HepG2 (cell line): ENCODE results near the gene NPEPL1. TPM values are rescaled to one million over a fixed set of nuclear protein-coding genes. Genes with fewer than 3 reads are reported as not detected.

ENCODE experiments used
- ATAC-seq: fragments of 200-7000 bp; cut with Tn5 transposase; 3 replicates; pipeline ENCODE4 v1.9.1; 2020; ENCODE audit warnings: mild to moderate bottlenecking, moderate library complexity
- BruUV-seq: library from RNA; stranded (reverse); fragments of 400-500 nt; replicated peaks from 2 replicates; lab custom pipeline; 2021; lab: Mats Ljungman, UMichigan
- CTCF ChIA-PET: fragments of 300-600 bp; formaldehyde crosslinking; extraction: SDS; loops from one replicate; lab custom pipeline; 2021; ENCODE audit warnings: low total read pairs, inconsistent platforms, low intra/inter-chr PET ratio; lab: Yijun Ruan, JAX
- POLR2A ChIA-PET: fragments of 350-600 bp; sonication (Branson Sonifier 250); formaldehyde crosslinking; loops from one replicate; lab custom pipeline; 2020; ENCODE audit warnings: antibody characterized with exemption, inconsistent platforms; lab: Yijun Ruan, JAX
- DNase-seq: peaks from one replicate; pipeline ENCODE4 v3.0.0-alpha.2; 2015; ENCODE audit warnings: low spot score
- FAIRE-seq: peaks from 3 replicates; lab custom pipeline; 2011; peaks lifted over from hg19 to GRCh38; lab: Jason Lieb, UNC
- H2AFZ ChIP-seq: one replicate; pipeline ENCODE4 v1.6.1; 2011; ENCODE audit warnings: low read length, inconsistent platforms
- H3K27ac ChIP-seq: fragments of 300-600 bp; 3 replicates; pipeline ENCODE4 v1.8.0; 2011; ENCODE audit warnings: mixed run types, mild to moderate bottlenecking, mixed read lengths, low read length, inconsistent platforms; ENCODE audit not compliant: insufficient read depth; ENCODE audit errors: extremely low read length
- H3K27me3 ChIP-seq, 2 experiments: fragments of 200-600 bp in 1 of 2; 2 replicates in 1 of 2; 3 replicates in 1 of 2; pipeline versions ENCODE4 v1.6.0 to v1.8.0; 2011; ENCODE audit warnings: low read length in 2 of 2, mild to moderate bottlenecking in 2 of 2, moderate library complexity in 2 of 2, inconsistent platforms in 1 of 2; ENCODE audit not compliant: insufficient read depth in 2 of 2, control insufficient read depth in 1 of 2
- H3K36me3 ChIP-seq, 2 experiments: fragments of 200-600 bp in 1 of 2; replicated peaks in 1 of 2; 2 replicates in 1 of 2; 3 replicates in 1 of 2; pipeline versions ENCODE4 v1.5.1 to v1.8.0; 2011; ENCODE audit warnings: low read length in 2 of 2, inconsistent platforms in 1 of 2; ENCODE audit not compliant: insufficient read depth in 2 of 2, control insufficient read depth in 1 of 2
- H3K4me1 ChIP-seq: 2 replicates; pipeline ENCODE4 v1.5.1; 2012; ENCODE audit warnings: low read length, inconsistent platforms; ENCODE audit not compliant: insufficient read depth
- H3K4me2 ChIP-seq: 2 replicates; pipeline ENCODE4 v1.6.0; 2011; ENCODE audit warnings: low read depth, low read length, inconsistent platforms
- H3K4me3 ChIP-seq, 3 experiments: fragments of 200-600 bp in 1 of 3; sonication (generic), shearing (Covaris generic) in 1 of 3; replicated peaks in 1 of 3; 2 replicates each; pipeline ENCODE4 v1.5.1; 2011 to 2016; ENCODE audit warnings: low read length in 3 of 3, inconsistent platforms in 2 of 3, low read depth in 2 of 3, mild to moderate bottlenecking in 2 of 3, control low read depth in 1 of 3, mixed read lengths in 1 of 3; ENCODE audit not compliant: insufficient read depth in 1 of 3
- H3K79me2 ChIP-seq: one replicate; pipeline ENCODE4 v1.6.1; 2011; ENCODE audit warnings: low read length, inconsistent platforms; ENCODE audit not compliant: insufficient read depth
- H3K9ac ChIP-seq: 2 replicates; pipeline ENCODE4 v1.6.0; 2011; ENCODE audit warnings: mild to moderate bottlenecking, low read depth, low read length, inconsistent platforms; ENCODE audit not compliant: insufficient read depth
- H3K9me3 ChIP-seq: 2 replicates; pipeline ENCODE4 v1.5.1; 2012; ENCODE audit warnings: mild to moderate bottlenecking, low read length
- H4K20me1 ChIP-seq: 2 replicates; pipeline ENCODE4 v1.6.0; 2011; ENCODE audit warnings: inconsistent platforms, mild to moderate bottlenecking, low read length, moderate library complexity; ENCODE audit not compliant: insufficient read depth
- BRF2 ChIP-seq: sonication (generic); formaldehyde crosslinking; IDR thresholded peaks from 2 replicates; pipeline ENCODE4 v1.8.1; 2022; ENCODE audit warnings: mild to moderate bottlenecking, missing genetic modification reagents
- DDIT3 ChIP-seq: sonication (generic); formaldehyde crosslinking; IDR thresholded peaks from 2 replicates; pipeline ENCODE4 v1.4.0; 2020; ENCODE audit warnings: mild to moderate bottlenecking, missing genetic modification reagents
- HNF4G ChIP-seq, 2 experiments: sonication (generic) in 1 of 2; formaldehyde crosslinking in 1 of 2; IDR thresholded peaks; 2 replicates each; pipeline versions ENCODE4 v1.4.0 to v1.6.1; 2011 to 2020; ENCODE audit warnings: borderline replicate concordance in 2 of 2, low read depth in 2 of 2, mild to moderate bottlenecking in 2 of 2, low read length in 1 of 2, missing genetic modification reagents in 1 of 2, moderate library complexity in 1 of 2
- NCOA5 ChIP-seq: sonication (generic); formaldehyde crosslinking; IDR thresholded peaks from 2 replicates; pipeline ENCODE4 v1.4.0; 2020; ENCODE audit warnings: missing genetic modification reagents
- NR2C2 ChIP-seq: sonication (generic); formaldehyde crosslinking; IDR thresholded peaks from 2 replicates; pipeline ENCODE4 v1.4.0; 2020; ENCODE audit warnings: missing genetic modification reagents, mild to moderate bottlenecking, moderate library complexity, borderline replicate concordance
- SOX6 ChIP-seq, 2 experiments: fragments of 450-650 bp in 1 of 2; sonication (generic) in 1 of 2; formaldehyde crosslinking in 1 of 2; IDR thresholded peaks; 2 replicates each; pipeline versions ENCODE4 v1.4.0 to v1.6.1; 2017 to 2020; ENCODE audit warnings: antibody characterized with exemption in 1 of 2, mild to moderate bottlenecking in 1 of 2, missing genetic modification reagents in 1 of 2
- THAP11 ChIP-seq: IDR thresholded peaks from 2 replicates; pipeline ENCODE4 v1.6.1; 2016; ENCODE audit warnings: missing biosample characterization, missing genetic modification reagents
- ZFYVE20 ChIP-seq: sonication (generic); formaldehyde crosslinking; IDR thresholded peaks from 2 replicates; pipeline ENCODE4 v1.8.0; 2023; ENCODE audit warnings: low read depth, mild to moderate bottlenecking, moderate library complexity, missing genetic modification reagents, borderline replicate concordance
- ZNF432 ChIP-seq: sonication (generic); formaldehyde crosslinking; IDR thresholded peaks from 2 replicates; pipeline ENCODE4 v1.5.0; 2020; ENCODE audit warnings: missing genetic modification reagents, mild to moderate bottlenecking, borderline replicate concordance
- ZNF749 ChIP-seq: sonication (generic); formaldehyde crosslinking; IDR thresholded peaks from 2 replicates; pipeline ENCODE4 v1.8.0; 2022; ENCODE audit warnings: mild to moderate bottlenecking, missing genetic modification reagents, moderate library complexity, borderline replicate concordance
- WGBS: methylation state at CpG from one replicate; pipeline ENCODE4 v1.1.6; 2017; ENCODE audit warnings: low lambda C conversion rate; 5-methylcytosine and 5-hydroxymethylcytosine counted together
- in situ Hi-C: cut with HindIII; loops from 2 replicates; pipeline ENCODE4 v1.10.0; 2017; ENCODE audit warnings: low pct_unique_long_range_greater_than_20kb; ENCODE audit not compliant: extremely low pct_ligation_motif_present
- intact Hi-C: fragments of 100-400 bp; cut with micrococcal nuclease; formaldehyde crosslinking; loops from one replicate; pipeline ENCODE4 v1.10.0; 2022; ENCODE audit not compliant: unreplicated experiment
- polyA plus RNA-seq, 8 experiments: library from polyadenylated mRNA; depleted of rRNA in 3 of 8; stranded (reverse) in 7 of 8; unstranded in 1 of 8; fragments of >200 nt; fragmentation: Illumina TruSeq in 4 of 8; extraction: Trizol in 4 of 8; gene quantifications; 2 replicates each; pipeline versions ENCODE4 v1.2.1 to v1.2.3, GENCODE V29; 2011 to 2016; ENCODE audit warnings: low read depth in 4 of 8, missing spikeins in 1 of 8, mixed read lengths in 1 of 8; ENCODE audit not compliant: insufficient read depth in 1 of 8
- total RNA-seq, 5 experiments: library from RNA; depleted of rRNA; stranded (reverse); fragments of >200 nt; fragmentation: Illumina TruSeq; extraction: Trizol; gene quantifications; 2 replicates each; pipeline ENCODE4 v1.2.3, GENCODE V29; 2016; ENCODE audit warnings: low read depth in 1 of 5

NPEPL1 gene
- total and polyA plus RNA-seq, 2 of the 13 experiments (the other 11 are each of a cell fraction or from before 2014, with no cell fraction given): 4.1 to 7.5 TPM

- H3K27ac ChIP-seq: no peak overlapping the region
- H3K4me1 ChIP-seq: 0 out of 2 replicates have a peak, but pooled peaks cover 3% of the 10 kb centered on the region
- no peak overlapping the region for H3K4me3 ChIP-seq
- ChIA-PET POLR2A (no interaction called here), CTCF (no interaction called here)
- DNase-seq (no peak), FAIRE-seq (no peak), ATAC-seq (no peak; the same call in 2 of the 3 replicates)
- intact Hi-C loops (no loop called here), in situ Hi-C loops (no loop called here)
- H3K9me3 ChIP-seq: no peaks in the 10 kb centered on the region
- no peaks in the 10 kb centered on the region for H3K79me2 ChIP-seq
- no peak for TF ChIP-seq ZFYVE20 (CRISPR knock-in tag)
- TF ChIP-seq NR2C2 (CRISPR knock-in tag): no peak
- no peak for TF ChIP-seq ZNF432 (CRISPR knock-in tag)
- no peak overlapping the region for H2AFZ ChIP-seq
- no peak overlapping the region for H3K9ac ChIP-seq
- H3K4me2 ChIP-seq: no peak overlapping the region
- H4K20me1 ChIP-seq: no peaks in the 10 kb centered on the region
- 22% methylated on average over 9 of the region's 9 CpGs for WGBS
- no peaks in the 10 kb centered on the region for H3K36me3 ChIP-seq
- H3K27me3 ChIP-seq: peaks cover 16 to 52% of the 10 kb centered on the region in 2 experiments
- BruUV-seq: no TSS peak
These were observed 30.5 kb downstream of the NPEPL1 start for GRCh38 chr20:58722877-58723627.

GRCh38 chr20:58723628-58723984 is 31.0 kb downstream of the NPEPL1 start:
- H3K36me3 ChIP-seq: no peaks in the 10 kb centered on the region
- TF ChIP-seq HNF4G (IDR thresholded peaks at IDR 0.05; ENCODE audit: borderline replicate concordance, low read depth, low read length) (no peak), HNF4G (CRISPR knock-in tag; IDR thresholded peaks at IDR 0.05; ENCODE audit: borderline replicate concordance, low read depth) (no peak), NCOA5 (no peak), THAP11 (CRISPR knock-in tag) (no peak), BRF2 (CRISPR knock-in tag) (no peak), ZNF749 (CRISPR knock-in tag) (no peak), DDIT3 (CRISPR knock-in tag) (no peak), SOX6 (IDR thresholded peaks at IDR 0.05) (0 out of 2 replicates have a peak, but pooled peaks have one; percentile 7), SOX6 (CRISPR knock-in tag; IDR thresholded peaks at IDR 0.05) (no peak)
- no peak for ATAC-seq
- DNase-seq: no peak
- no peak overlapping the region for H3K4me3 ChIP-seq
- POLR2A ChIA-PET: no interaction called here
- in situ Hi-C loops (no loop called here), intact Hi-C loops (no loop called here)
- H3K27me3 ChIP-seq: peaks cover 16 to 52% of the 10 kb centered on the region in 2 experiments
- no peaks in the 10 kb centered on the region for H3K4me1 ChIP-seq
- no peak for FAIRE-seq
- WGBS: 23% methylated on average over 3 of the region's 3 CpGs
- H3K9ac ChIP-seq: no peak overlapping the region
- H3K79me2 ChIP-seq: no peaks in the 10 kb centered on the region
- no peak overlapping the region for H3K4me2 ChIP-seq
- no TSS peak for BruUV-seq
- no peak overlapping the region for H2AFZ ChIP-seq
- CTCF ChIA-PET: no interaction called here
- H3K27ac ChIP-seq: no peak overlapping the region
- no peaks in the 10 kb centered on the region for H3K9me3 ChIP-seq
- no peaks in the 10 kb centered on the region for H4K20me1 ChIP-seq
